Tibial artery (tissue), 4 donors: ENCODE data around the gene PXT1.
A peak's percentile ranks its signal among the peaks of the same experiment; 100 is the strongest.

Experiments used
- DNase-seq, 2 donors: peaks; one replicate each; pipeline ENCODE4 v3.0.0-alpha.2; 2019
- H3K27ac ChIP-seq, 2 donors: fragments of 200-600 bp; sonication (generic) in 1 of 2; 1 replicate in 1 of 2; 2 replicates in 1 of 2; pipeline ENCODE4 v1.5.1; 2018 to 2019; ENCODE audit warnings: mild to moderate bottlenecking in 1 of 2
- H3K27me3 ChIP-seq, 2 donors: fragments of 200-600 bp; sonication (generic) in 1 of 2; one replicate each; pipeline versions ENCODE4 v1.5.1 to v1.6.0; 2016 to 2019
- H3K36me3 ChIP-seq, 3 donors: fragments of 200-600 bp; sonication (generic) in 2 of 3; one replicate each; pipeline ENCODE4 v1.5.1; 2016 to 2019; ENCODE audit warnings: mild to moderate bottlenecking in 2 of 3
- H3K4me1 ChIP-seq, 4 donors: fragments of 200-600 bp; sonication (generic) in 2 of 4; 1 replicate in 3 of 4; 2 replicates in 1 of 4; pipeline ENCODE4 v1.5.1; 2016 to 2019
- H3K4me3 ChIP-seq, 2 donors: fragments of 200-600 bp; sonication (generic) in 1 of 2; 1 replicate in 1 of 2; 2 replicates in 1 of 2; pipeline ENCODE4 v1.5.1; 2018 to 2019; ENCODE audit warnings: mild to moderate bottlenecking in 2 of 2
- H3K9me3 ChIP-seq, 3 donors: fragments of 200-600 bp; sonication (generic) in 1 of 3; one replicate each; pipeline ENCODE4 v1.5.1; 2016 to 2019
- intact Hi-C: fragments of 100-400 bp; cut with DNase I; formaldehyde crosslinking; loops from one replicate; pipeline ENCODE4 v1.15.0; 2023; ENCODE audit warnings: low total_unique reads
- TF ChIP-seq, protein P1 (sequence below), 2 experiments: fragments of 200-600 bp in 1 of 2; fragments of 450-650 bp in 1 of 2; IDR thresholded peaks; one replicate each; pipeline ENCODE4 v1.5.1; 2017 to 2019; ENCODE audit warnings: antibody characterized with exemption in 2 of 2, mild to moderate bottlenecking in 1 of 2, moderate library complexity in 1 of 2

The PXT1 gene

DNA sequence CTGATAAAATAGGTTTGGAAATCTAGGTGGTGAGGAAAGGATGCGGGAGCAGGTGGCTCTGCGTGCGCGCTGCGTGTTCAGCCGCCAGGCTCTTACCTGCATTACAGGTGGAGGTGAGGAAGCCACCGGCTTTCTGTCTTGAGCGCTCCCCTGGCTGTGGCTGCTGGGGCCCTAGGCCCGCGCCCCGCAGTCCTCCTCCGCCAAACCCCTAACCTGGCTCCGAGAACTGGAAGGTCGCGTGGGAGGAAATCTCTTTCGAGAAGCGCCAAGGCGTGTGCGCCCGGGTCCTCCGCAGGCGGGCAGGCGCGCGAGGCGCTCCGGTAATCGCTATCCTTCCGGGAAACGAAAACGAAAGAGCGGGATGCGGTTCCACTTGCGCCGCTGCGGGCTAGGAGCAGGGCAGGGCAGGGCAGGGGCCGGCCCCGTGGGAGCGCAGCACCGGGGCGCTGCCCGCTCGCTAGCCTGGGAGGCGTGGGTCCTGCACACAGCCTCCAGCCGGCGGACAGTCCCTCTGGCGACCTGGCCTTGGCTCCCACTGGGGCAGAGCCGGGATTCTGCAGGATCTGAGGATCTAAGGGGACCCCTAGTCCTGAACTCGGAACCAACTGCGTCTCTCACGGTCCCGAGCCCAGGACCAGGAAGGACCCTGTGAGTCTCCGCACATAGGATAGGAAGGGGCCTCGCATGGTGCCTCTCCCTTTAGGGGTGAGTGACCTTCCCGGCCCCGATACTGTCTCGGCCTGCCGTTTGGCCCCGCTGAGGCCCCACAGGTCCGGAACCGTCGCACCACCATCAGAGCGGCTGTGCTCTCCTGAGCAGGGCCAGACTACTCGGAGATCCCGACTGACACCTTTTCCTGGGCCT, 55.0 kb downstream of the PXT1 start, which contains the start of gene ETV7:
Gene ETV7, minus strand, starts transcription at position 230 of the 864 bp plus-strand sequence. Its CDS starts 128 bp downstream, at position 102.
- peak within 1 kb of the TSS; percentile 39 to 63 for H3K27ac ChIP-seq
- no peaks in the 10 kb centered on the region for H3K9me3 ChIP-seq
- TF ChIP-seq, protein P1, sequence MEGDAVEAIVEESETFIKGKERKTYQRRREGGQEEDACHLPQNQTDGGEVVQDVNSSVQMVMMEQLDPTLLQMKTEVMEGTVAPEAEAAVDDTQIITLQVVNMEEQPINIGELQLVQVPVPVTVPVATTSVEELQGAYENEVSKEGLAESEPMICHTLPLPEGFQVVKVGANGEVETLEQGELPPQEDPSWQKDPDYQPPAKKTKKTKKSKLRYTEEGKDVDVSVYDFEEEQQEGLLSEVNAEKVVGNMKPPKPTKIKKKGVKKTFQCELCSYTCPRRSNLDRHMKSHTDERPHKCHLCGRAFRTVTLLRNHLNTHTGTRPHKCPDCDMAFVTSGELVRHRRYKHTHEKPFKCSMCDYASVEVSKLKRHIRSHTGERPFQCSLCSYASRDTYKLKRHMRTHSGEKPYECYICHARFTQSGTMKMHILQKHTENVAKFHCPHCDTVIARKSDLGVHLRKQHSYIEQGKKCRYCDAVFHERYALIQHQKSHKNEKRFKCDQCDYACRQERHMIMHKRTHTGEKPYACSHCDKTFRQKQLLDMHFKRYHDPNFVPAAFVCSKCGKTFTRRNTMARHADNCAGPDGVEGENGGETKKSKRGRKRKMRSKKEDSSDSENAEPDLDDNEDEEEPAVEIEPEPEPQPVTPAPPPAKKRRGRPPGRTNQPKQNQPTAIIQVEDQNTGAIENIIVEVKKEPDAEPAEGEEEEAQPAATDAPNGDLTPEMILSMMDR (IDR thresholded peaks at IDR 0.05) = no peak
- no peaks in the 10 kb centered on the region for H3K27me3 ChIP-seq
- peaks cover 0 to 26% (median 12%) of the 10 kb centered on the region in 4 donors for H3K4me1 ChIP-seq
- DNase-seq = no peak
- intact Hi-C loops = no loop called here
- H3K4me3 ChIP-seq = peak within 1 kb of the TSS; percentile 67 to 73
- no peaks in the 10 kb centered on the region for H3K36me3 ChIP-seq

DNA sequence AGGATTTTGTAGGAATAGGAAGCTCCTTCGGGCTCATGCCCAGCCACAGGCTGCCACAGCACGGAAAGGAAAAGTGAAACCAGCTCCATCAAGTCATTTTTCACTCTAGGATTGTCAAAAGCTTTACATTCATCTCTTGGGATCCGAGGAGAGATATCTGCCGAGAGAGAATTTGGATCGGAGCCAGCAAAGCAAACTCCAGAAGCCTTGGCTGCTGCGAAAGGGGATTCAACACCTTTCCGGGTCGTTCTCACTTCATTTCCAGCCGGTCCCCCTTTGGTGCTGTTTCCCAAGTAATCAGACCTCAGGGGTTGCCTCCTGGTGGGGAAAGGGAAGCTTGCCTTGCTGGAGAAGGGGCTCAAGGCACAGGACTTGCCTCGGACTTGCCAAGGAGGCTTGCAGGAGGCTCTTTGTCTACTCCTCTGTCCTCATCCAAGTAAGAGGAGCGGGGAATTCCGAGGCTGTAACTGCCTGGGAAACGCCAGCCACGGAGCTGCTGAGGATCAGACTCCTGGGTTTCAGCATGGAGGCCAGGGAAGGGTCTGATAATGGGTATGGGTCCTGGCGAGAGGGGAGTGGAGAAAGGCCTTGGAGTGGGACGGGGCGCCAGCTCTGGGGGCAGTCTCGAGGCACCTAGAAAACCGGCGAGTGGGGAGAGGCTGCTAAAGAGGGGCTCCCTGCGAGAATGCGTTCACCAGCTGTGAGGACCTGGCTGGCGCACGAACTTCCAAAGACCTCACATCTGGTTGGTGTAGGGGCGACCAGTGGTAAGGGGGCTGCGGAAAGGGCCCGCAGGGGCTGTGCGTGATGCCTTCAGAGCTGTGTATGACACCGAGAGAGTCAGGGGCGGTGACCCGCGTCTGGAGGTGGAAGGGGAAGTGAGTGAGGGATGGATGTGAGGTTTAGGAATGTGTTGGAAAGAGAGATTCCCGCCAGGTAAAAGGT, 55.9 kb downstream of the PXT1 start:
- peaks cover 0 to 35% (median 13%) of the 10 kb centered on the region in 4 donors for H3K4me1 ChIP-seq
- no peaks in the 10 kb centered on the region for H3K27me3 ChIP-seq
- peak overlapping the region; percentile 39 to 63 for H3K27ac ChIP-seq
- H3K9me3 ChIP-seq = no peaks in the 10 kb centered on the region
- peak in 1 of 2 donors; percentile 35 for DNase-seq
- TF ChIP-seq, protein P1 (IDR thresholded peaks at IDR 0.05) = peak; percentile 9 to 12
- intact Hi-C loops = no loop called here
- H3K4me3 ChIP-seq = peak overlapping the region; percentile 67 to 73
- H3K36me3 ChIP-seq = no peaks in the 10 kb centered on the region

DNA sequence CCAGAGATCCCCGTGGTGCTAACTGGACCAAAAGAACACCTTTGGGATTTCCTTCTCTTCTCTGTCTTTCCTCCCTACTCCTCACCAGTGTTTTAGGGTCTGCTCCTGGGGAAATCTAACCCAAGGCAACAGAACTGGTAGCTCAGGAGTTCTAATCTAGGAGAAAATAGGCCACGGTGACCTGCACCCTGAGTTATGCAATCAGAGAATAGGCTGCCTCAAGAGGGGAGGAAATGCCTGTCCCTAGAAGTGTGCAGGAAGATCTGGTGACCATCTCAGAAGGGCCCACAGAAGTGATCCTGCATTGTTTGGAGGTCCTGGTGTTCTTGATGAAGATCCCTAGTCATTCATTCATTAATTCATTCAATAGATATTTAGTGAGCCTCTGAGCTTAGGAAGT, 58.6 kb downstream of the PXT1 start:
- DNase-seq = no peak
- no peak overlapping the region for H3K4me3 ChIP-seq
- H3K27ac ChIP-seq = no peak overlapping the region
- H3K9me3 ChIP-seq = no peaks in the 10 kb centered on the region
- H3K4me1 ChIP-seq = peaks cover 0 to 41% (median 15%) of the 10 kb centered on the region in 4 donors
- intact Hi-C loops = no loop called here
- H3K27me3 ChIP-seq = no peaks in the 10 kb centered on the region
- TF ChIP-seq, protein P1 (IDR thresholded peaks at IDR 0.05) = no peak
- no peaks in the 10 kb centered on the region for H3K36me3 ChIP-seq

DNA sequence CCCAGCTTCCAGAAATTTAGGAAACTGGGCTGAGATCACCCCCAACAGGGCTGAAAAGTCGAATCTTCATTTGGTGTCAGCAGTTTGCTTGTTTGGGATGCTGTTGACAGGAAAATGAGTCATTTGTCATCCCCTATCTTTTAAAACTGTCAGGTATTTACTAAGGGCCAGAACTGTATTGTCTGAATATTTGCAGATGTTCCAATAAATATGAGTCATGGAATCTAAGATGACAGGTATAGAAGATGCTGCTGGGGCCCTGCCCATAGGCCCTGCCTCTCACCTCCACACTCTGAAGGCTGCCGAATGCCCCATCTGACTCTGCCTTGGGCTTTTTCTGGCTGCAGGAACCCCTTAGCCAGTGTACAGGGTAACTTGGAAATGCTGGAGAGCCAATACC, 59.0 kb downstream of the PXT1 start:
- TF ChIP-seq, protein P1 (IDR thresholded peaks at IDR 0.05) = no peak
- no peaks in the 10 kb centered on the region for H3K27me3 ChIP-seq
- no peaks in the 10 kb centered on the region for H3K9me3 ChIP-seq
- intact Hi-C loops = no loop called here
- no peak for DNase-seq
- no peak overlapping the region for H3K4me3 ChIP-seq
- peaks cover 0 to 41% (median 15%) of the 10 kb centered on the region in 4 donors for H3K4me1 ChIP-seq
- H3K27ac ChIP-seq = no peak overlapping the region
- no peaks in the 10 kb centered on the region for H3K36me3 ChIP-seq

DNA sequence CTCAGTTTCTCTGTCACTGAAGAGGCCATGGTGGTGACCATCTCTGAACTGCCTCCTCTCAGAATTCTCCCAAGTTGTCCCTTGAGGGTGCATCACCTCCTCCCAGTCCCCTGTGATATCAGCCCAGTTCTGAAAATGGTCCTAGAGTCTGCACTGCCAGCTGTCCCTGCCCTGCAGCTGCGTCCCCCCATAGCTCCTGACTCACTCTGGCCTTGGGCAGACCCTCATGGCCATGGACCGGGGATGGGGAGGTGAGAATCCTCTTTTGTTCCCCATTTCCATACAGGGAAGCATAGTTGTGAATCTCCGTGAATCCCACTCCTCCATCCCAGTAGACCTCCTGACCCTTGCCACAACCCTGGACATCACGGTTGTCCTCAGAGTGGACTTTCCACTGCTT, 59.7 kb downstream of the PXT1 start:
- peak overlapping the region; percentile 43 to 44 for H3K27ac ChIP-seq
- intact Hi-C loops = no loop called here
- TF ChIP-seq, protein P1 (IDR thresholded peaks at IDR 0.05) = no peak

More for the DNA sequence above, 59.7 kb downstream of the PXT1 start:
- no peaks in the 10 kb centered on the region for H3K9me3 ChIP-seq
- DNase-seq = no peak
- H3K4me3 ChIP-seq = no peak overlapping the region
- peaks cover 0 to 41% (median 13%) of the 10 kb centered on the region in 4 donors for H3K4me1 ChIP-seq
- H3K27me3 ChIP-seq = no peaks in the 10 kb centered on the region
- no peaks in the 10 kb centered on the region for H3K36me3 ChIP-seq
